Measurements from ENCODE around the gene TMEM200B.
A peak's percentile ranks its signal among the peaks of the same experiment; 100 is the strongest.
"Not testable (repeated sequence)": the region's sequence is repeated elsewhere in the genome, so short reads cannot be mapped to it uniquely, and the experiment has no call there.

TMEM200B gene

GRCh38 chr1:29133861-29134694 is 10.4 kb upstream of the TMEM200B start:
- H3K27ac ChIP-seq (ENCODE audit: extremely low read depth, low read depth, low read length) = no peak overlapping the region
- TF ChIP-seq PBX3 (CRISPR knock-in tag; IDR thresholded peaks at IDR 0.05) (no peak), PATZ1 (tag by site-specific recombination; IDR thresholded peaks at IDR 0.05) (no peak), ZNF202 (tag by site-specific recombination; IDR thresholded peaks at IDR 0.05; ENCODE audit: borderline replicate concordance) (no peak), WT1 (tag by site-specific recombination; IDR thresholded peaks at IDR 0.05) (no peak), ZFP41 (tag by site-specific recombination; IDR thresholded peaks at IDR 0.05; ENCODE audit: borderline replicate concordance) (no peak), ZNF654 (tag by site-specific recombination; IDR thresholded peaks at IDR 0.05; ENCODE audit: low read depth) (no peak), ZNF776 (tag by site-specific recombination; IDR thresholded peaks at IDR 0.05; ENCODE audit: borderline replicate concordance) (no peak), ZNF561 (tag by site-specific recombination; IDR thresholded peaks at IDR 0.05; ENCODE audit: borderline replicate concordance) (no peak), BCL6B (tag by site-specific recombination; IDR thresholded peaks at IDR 0.05) (no peak), ZNF600 (tag by site-specific recombination; IDR thresholded peaks at IDR 0.05) (peak; percentile 73), MYNN (tag by site-specific recombination; IDR thresholded peaks at IDR 0.05; ENCODE audit: borderline replicate concordance) (no peak), SCRT1 (tag by site-specific recombination; IDR thresholded peaks at IDR 0.05; ENCODE audit: borderline replicate concordance) (0 out of 2 replicates have a peak, but pooled peaks have one; percentile 1), ZNF391 (tag by site-specific recombination; IDR thresholded peaks at IDR 0.05; ENCODE audit: borderline replicate concordance, low read depth) (no peak)
- no peaks in the 10 kb centered on the region for H3K4me1 ChIP-seq (ENCODE audit: control insufficient read depth, insufficient read depth, low read length)
- H3K4me3 ChIP-seq (ENCODE audit: low read depth, low read length) = no peak overlapping the region
- ChIA-PET POLR2A (no interaction called here), CTCF (interaction anchor here (0.6 kb wide), 1 partner anchor 25 kb away, joined by 4 read pairs; no protein-coding TSS in a partner anchor)
- no peaks in the 10 kb centered on the region for H3K9me3 ChIP-seq (ENCODE audit: control insufficient read depth, insufficient read depth, low read depth, low read length)
- no peaks in the 10 kb centered on the region for H3K36me3 ChIP-seq (ENCODE audit: control insufficient read depth in 2 of 2, insufficient read depth in 1 of 2, low read length in 2 of 2)

- CTCF ChIA-PET = interaction anchor here (2.1 kb wide), 1 partner anchor 249 kb away, joined by 11 read pairs; no protein-coding TSS in a partner anchor
- not testable (repeated sequence) for H3K4me3 ChIP-seq (ENCODE audit: low read depth, low read length)
Measured at GRCh38 chr1:29131056-29131455, 7.4 kb upstream of the TMEM200B start.

GRCh38 chr1:29129916-29130315 is 6.2 kb upstream of the TMEM200B start:
- Histone ChIP-seq H3K4me3 (ENCODE audit: low read depth, low read length) (no peak overlapping the region), H3K36me3 (ENCODE audit: control insufficient read depth in 2 of 2, insufficient read depth in 1 of 2, low read length in 2 of 2) (no peaks in the 10 kb centered on the region), H3K27ac (ENCODE audit: extremely low read depth, low read depth, low read length) (no peak overlapping the region), H3K4me1 (ENCODE audit: control insufficient read depth, insufficient read depth, low read length) (no peaks in the 10 kb centered on the region), H3K9me3 (ENCODE audit: control insufficient read depth, insufficient read depth, low read depth, low read length) (no peaks in the 10 kb centered on the region)
- POLR2A ChIA-PET = interaction anchor here (1.2 kb wide), 1 partner anchor 11 kb away, joined by 3 read pairs; no protein-coding TSS in a partner anchor
- CTCF ChIA-PET = interaction anchor here (0.6 to 2.1 kb wide), 3 partner anchors 9 to 1224 kb away, joined by 3 to 11 read pairs (median 4); no protein-coding TSS in a partner anchor
- TF ChIP-seq ZSCAN30 (tag by site-specific recombination; IDR thresholded peaks at IDR 0.05) (no peak), ZBTB21 (tag by site-specific recombination; IDR thresholded peaks at IDR 0.05) (no peak), ZNF140 (tag by site-specific recombination; IDR thresholded peaks at IDR 0.05) (no peak), PRDM1 (tag by site-specific recombination; IDR thresholded peaks at IDR 0.05) (no peak), ZNF701 (tag by site-specific recombination; IDR thresholded peaks at IDR 0.05) (no peak), ZNF610 (tag by site-specific recombination; IDR thresholded peaks at IDR 0.05; ENCODE audit: borderline replicate concordance) (no peak), PRDM10 (tag by site-specific recombination; IDR thresholded peaks at IDR 0.05) (no peak), ZNF10 (tag by site-specific recombination; IDR thresholded peaks at IDR 0.05) (no peak), EGR2 (tag by site-specific recombination; IDR thresholded peaks at IDR 0.05; ENCODE audit: low read depth) (no peak), RBAK (tag by site-specific recombination; IDR thresholded peaks at IDR 0.05) (no peak)

More at GRCh38 chr1:29131056-29131455, 7.4 kb upstream of the TMEM200B start:
- H3K4me1 ChIP-seq (ENCODE audit: control insufficient read depth, insufficient read depth, low read length); H3K27ac ChIP-seq (ENCODE audit: extremely low read depth, low read depth, low read length); H3K9me3 ChIP-seq (ENCODE audit: control insufficient read depth, insufficient read depth, low read depth, low read length); H3K36me3 ChIP-seq (ENCODE audit: control insufficient read depth in 2 of 2, insufficient read depth in 1 of 2, low read length in 2 of 2): not testable (repeated sequence)
- POLR2A ChIA-PET = interaction anchor here (0.7 to 1.2 kb wide), 3 partner anchors 9 to 10 kb away, joined by 3 to 4 read pairs (median 4); no protein-coding TSS in a partner anchor

Data from HEK293 (cell line).